Stimulated activated CD8-positive, alpha-beta memory T cell treated with anti-CD3 and anti-CD28 coated beads, Interleukin-12 subunit alpha, Interleukin-12 subunit beta, amount 100 ng/mL, for 4 hours (primary cell): ENCODE data around the gene BCL2L15.

Experiments used
- DNase-seq: peaks from one replicate; pipeline ENCODE4 v3.0.0-alpha.2; 2020; ENCODE audit warnings: low read depth

BCL2L15 gene

GRCh38 chr1:113905435-113905861 is 18.1 kb upstream of the BCL2L15 start:
- DNase-seq, result no peak

- peak; percentile 90 for DNase-seq
Observed at GRCh38 chr1:113904674-113905434, 17.5 kb upstream of the BCL2L15 start, which contains the start of the genes AP4B1 and DCLRE1B. AP4B1 (minus strand) TSS chr1:113904799; CDS start chr1:113904717, 82 bp downstream. DCLRE1B (plus strand) TSS chr1:113905326; CDS start chr1:113905587, 261 bp downstream.

- no peak for DNase-seq
Observed at GRCh38 chr1:113904293-113904673, 16.9 kb upstream of the BCL2L15 start.

- DNase-seq, result no peak
Observed at GRCh38 chr1:113903501-113904292, 16.3 kb upstream of the BCL2L15 start.

GRCh38 chr1:113901191-113901590 is 13.8 kb upstream of the BCL2L15 start:
- no peak for DNase-seq

GRCh38 chr1:113899111-113899510 is 11.7 kb upstream of the BCL2L15 start:
- no peak for DNase-seq

GRCh38 chr1:113898241-113898814 is 10.9 kb upstream of the BCL2L15 start:
- no peak for DNase-seq

- DNase-seq, result no peak
Observed at GRCh38 chr1:113895961-113896360, 8.6 kb upstream of the BCL2L15 start.

- no peak for DNase-seq
Observed at GRCh38 chr1:113895098-113895497, 7.7 kb upstream of the BCL2L15 start.

GRCh38 chr1:113893267-113893666 is 5.9 kb upstream of the BCL2L15 start:
- no peak for DNase-seq

GRCh38 chr1:113891631-113892220 is 4.3 kb upstream of the BCL2L15 start:
- DNase-seq, result no peak

- DNase-seq, result no peak
Observed at GRCh38 chr1:113890816-113891215, 3.4 kb upstream of the BCL2L15 start.

- DNase-seq, result no peak
Observed at GRCh38 chr1:113886417-113887401, 672 bp downstream of the BCL2L15 start.

- no peak for DNase-seq
Observed at GRCh38 chr1:113881661-113882060, 5.7 kb downstream of the BCL2L15 start.

- no peak for DNase-seq
Observed at GRCh38 chr1:113879739-113880038, 7.7 kb downstream of the BCL2L15 start.

GRCh38 chr1:113876176-113876575 is 11.2 kb downstream of the BCL2L15 start:
- no peak for DNase-seq

- no peak for DNase-seq
Observed at GRCh38 chr1:113875714-113876113, 11.7 kb downstream of the BCL2L15 start.

GRCh38 chr1:113874012-113874879 is 13.1 kb downstream of the BCL2L15 start:
- DNase-seq, result no peak

- no peak for DNase-seq
Observed at GRCh38 chr1:113872219-113872935, 15.0 kb downstream of the BCL2L15 start.
